Kidney capillary endothelial cell (primary cell): ENCODE measurements around the gene HOXA10.

ENCODE experiments used
- DNase-seq: peaks from one replicate; pipeline ENCODE4 v3.0.0-alpha.2; 2018; ENCODE audit warnings: low spot score

The HOXA10 gene

DNA sequence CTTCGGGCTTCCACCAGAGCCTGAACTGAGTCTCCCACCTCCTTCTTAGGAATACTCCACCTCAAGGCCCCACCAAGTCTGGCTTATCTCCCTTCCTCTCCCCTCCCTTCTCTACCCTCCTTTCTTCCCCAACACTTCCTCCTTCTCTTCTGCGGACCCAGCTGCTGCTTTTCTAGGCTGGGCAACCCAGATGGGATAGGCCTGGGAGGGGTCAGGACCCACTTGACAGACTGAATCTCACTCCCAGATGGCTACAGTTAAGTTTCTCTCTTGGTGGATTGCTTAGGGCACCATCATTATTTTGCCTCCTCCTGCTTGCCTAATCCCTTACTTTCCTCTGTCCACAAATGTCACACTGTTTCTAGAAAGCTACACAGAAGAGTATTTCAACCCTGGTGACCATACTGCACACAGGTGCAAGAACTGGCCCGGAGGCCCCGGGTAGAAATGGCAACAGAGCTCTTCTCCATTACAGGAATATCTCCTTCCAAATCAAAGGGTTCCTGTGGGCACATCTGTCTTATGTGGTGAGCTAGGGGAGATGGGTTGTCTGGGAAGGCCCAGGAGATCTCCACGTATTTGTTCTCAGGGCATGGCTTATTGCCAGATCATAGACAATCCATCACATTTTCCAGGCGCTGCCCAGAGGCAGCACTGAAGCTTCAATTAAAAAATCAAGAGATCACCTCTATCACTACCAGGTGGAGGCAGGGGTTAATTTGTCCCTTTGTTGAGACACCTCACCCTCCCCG is 16.1 kb upstream of the HOXA10 start:
- DNase-seq, result no peak

GRCh38 chr7:27189295-27189996 is 15.3 kb upstream of the HOXA10 start:
- DNase-seq, result no peak

GRCh38 chr7:27188386-27189294 is 14.5 kb upstream of the HOXA10 start:
- no peak for DNase-seq

DNA sequence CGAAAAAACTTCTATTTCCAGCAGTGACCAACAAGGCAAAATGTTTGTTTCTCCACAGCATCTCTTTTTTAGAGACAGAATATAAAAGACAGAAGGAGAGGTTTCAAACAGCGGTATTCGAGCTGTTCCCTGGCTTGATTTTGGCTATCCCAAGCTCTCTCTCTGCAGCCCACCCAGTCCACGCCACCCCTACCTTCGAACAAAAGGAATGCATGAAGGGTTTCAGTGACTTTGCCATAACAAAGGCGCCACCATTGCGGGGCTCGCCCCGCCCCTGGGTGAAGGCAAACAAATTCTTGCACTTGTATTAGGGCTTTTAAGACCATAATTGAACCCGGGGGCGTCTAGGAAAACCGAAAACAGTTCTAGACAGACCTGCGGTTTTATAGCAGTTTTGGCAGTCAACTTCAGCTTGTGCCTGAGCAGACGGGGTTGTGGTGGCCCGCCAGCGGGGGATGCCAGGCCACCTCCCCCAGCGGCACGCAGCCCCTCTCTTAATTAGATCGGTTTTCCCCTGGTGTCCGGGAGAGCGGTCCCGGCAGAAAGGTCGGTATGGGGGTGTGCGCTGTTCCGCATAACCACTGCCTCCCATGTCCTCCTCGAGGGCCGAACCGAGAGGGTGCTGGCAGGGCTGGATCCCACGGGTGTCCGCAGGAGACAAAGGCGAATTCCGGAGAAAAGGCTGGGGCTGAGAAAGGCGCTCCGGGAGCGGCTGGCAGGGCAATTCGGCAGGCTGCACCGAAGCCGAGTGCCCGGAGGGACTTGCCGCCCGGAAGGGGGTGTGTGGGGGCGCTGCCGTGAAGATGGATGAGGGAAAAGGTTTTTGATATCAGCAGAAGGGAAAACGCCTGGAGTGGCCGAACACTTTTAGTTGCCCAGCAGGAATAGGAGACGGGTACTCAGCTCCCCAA is 13.6 kb upstream of the HOXA10 start:
- DNase-seq, result no peak

DNA sequence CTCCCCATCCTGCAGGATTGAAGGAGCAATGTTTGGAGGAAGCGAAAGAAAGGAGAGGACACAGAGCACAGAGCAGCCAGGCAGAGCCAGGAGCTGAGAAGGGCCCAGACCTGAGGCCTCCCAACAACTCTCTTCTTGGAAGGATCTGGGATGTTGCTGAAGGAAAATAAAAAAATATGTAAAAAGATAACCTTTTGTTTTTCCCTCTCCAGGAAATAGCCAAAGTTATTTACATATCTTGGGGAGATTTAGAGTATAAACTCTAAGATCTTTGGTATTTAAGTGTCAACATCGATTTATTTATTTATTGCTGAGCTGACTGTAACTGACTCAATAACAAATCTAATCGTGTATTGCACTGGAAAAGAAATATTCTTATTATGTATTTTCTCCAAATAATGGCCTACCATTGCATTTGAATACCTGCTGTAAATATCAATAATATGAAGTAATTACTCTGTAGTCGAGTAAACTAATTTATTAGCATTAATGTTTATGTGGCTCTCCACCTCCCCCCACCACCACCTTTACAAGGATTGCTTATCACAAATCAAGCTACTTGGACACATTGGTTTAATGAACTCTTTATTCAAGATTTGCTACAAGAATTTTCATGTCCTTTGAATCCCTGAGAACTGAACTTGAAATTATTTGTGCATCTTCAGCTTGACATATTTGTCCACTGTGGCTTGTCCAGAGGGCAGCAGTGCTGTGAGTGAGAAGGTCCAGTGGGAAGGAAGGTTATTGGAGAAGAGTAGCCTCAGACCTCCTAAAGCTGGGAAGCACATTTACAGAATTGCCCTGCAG is 12.8 kb upstream of the HOXA10 start:
- DNase-seq, result no peak

DNA sequence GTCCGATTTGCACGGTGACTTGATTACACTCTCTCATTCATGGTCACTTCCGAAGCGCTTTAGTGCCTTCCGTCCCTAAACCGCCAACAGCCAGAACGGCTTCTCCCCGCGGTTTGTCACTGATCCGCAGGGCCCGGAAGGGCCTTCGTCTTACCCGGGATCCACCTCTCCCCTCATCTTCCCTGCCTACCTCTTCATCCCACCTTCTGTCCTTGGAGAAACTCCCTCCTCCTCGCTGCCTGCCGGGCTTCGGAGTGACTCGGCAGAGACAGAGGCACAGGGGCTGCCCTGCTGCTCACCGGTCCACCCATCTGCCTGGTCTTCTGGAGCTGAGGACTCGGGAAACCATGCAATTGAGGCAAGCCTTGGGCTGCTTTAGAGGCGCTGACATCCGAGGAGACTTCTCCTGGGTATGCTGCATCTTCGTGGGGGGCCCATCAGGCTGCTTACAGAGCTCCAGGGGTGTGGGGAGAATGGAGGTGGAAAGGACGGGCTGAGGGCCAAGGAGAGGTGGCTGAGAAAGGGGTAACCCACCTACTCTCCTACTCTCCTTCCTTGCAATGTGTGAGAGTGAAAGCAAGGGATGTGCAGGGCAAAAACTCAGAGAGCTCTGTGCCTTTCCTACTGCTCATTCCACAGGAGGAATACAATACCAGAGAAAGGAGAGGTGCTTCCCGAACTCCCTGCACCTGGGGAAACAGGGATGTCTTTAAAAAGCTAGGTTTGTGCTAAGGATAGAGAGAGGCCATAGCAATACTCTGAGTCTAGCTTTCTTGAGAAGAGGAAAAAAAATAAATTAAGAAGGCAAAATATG is 11.9 kb upstream of the HOXA10 start:
- no peak for DNase-seq

- no peak for DNase-seq
These were observed 11.1 kb upstream of the HOXA10 start, which contains the start of gene HOXA11 for GRCh38 chr7:27185013-27185853. Gene HOXA11, minus strand, starts transcription at chr7:27185232. Its CDS starts 88 bp downstream, at chr7:27185144.

DNA sequence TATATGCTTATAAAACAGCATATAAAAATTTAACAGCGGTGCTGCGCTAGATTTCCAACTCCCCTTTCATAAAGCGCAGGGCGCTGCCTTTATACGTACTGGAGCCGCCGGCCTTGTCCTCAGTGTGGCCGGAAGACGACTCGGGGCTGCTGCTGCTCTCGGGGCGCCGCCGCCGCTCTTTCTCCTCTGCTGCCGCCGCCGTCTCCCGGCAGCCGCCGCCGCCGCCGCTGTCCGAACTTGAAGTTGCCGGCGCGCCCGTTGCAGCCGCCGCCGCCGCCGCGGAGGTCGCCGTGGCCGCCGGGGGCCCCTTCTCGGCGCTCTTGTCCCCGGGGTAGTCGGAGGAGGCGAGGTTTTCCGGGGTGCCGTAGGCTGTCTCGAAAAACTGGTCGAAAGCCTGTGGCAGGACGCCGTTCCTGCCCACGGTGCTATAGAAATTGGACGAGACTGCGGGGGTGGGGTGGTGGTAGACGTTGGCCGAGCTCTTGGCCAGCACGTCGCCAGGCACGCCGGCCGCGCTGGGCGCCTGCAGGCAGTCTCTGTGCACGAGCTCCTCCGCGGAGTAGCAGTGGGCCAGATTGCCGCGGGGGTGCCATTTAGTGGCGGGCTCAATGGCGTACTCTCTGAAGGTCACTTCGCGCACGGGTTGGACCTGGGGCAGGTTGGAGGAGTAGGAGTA is 10.4 kb upstream of the HOXA10 start:
- DNase-seq, result no peak

DNA sequence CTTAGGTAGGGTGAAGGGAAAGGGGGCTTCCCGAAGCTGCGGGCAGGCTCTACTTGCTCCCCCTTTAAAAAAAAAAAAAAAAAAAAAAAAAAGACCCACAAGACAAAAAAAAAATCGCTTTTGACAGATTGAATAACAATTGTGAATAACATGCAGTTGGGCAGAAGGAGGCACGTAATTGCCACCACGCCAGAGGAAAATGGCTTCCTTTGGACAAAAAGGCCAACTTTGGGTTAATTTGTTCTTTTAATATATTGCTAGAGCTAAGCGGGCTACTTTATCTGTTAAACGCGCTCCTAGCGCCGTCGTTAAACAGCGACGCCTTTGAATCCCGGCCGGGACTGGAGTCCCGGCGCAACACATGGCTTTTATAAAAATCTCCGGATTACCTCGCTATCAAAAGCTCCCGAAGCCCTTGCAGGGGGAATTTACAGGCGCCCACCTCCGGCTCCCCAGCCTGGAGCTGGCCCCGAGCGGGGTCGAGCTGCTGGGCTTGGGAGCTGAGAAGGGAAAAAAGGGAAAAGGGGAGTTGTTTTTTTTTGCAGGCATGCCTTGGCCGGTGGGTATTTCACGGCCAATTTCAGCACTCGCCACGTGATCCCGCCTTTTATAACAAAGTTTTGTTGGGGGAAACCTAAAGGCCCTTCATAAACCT is 9.7 kb upstream of the HOXA10 start:
- no peak for DNase-seq

DNA sequence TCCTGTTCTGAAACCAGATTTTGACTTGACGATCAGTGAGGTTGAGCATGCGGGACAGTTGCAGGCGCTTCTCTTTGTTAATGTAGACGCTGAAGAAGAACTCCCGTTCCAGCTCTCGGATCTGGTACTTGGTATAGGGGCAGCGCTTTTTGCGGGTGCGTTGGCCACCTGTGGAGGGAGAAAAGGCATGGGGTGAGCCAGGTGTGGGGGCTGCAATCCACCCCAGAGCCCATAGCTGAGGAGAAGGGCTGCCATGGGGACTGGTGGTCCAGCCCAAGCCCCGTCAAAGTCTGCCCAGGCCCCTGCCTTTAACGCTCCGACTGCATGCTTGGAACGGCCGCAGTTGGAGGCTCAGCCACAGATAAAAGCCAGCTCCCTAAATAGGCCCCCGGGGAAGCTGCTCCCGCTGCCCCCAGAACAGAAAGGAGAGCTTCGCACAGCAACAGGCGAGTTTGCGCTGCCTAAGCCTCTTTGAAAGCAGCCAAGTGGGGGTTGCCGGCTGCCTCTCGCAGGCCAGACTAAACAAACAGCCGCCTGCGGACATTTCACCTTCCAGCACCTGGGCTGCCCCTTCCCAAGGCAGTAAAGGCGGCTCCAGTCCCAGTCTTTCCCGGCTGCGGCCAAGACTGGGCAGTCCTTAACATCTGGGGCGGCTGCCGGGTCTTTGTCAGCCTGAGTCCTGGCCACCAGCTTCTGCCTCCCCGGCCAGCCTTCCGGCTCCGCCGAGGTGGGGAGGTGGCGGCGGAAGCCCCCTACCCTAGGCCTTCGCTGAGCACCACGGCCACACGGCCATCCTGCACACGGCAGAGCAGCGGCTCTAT is 9.0 kb upstream of the HOXA10 start:
- no peak for DNase-seq

- no peak for DNase-seq
These were observed 8.2 kb upstream of the HOXA10 start for GRCh38 chr7:27182285-27182841.

GRCh38 chr7:27181795-27182275 is 7.7 kb upstream of the HOXA10 start:
- DNase-seq, result no peak

DNA sequence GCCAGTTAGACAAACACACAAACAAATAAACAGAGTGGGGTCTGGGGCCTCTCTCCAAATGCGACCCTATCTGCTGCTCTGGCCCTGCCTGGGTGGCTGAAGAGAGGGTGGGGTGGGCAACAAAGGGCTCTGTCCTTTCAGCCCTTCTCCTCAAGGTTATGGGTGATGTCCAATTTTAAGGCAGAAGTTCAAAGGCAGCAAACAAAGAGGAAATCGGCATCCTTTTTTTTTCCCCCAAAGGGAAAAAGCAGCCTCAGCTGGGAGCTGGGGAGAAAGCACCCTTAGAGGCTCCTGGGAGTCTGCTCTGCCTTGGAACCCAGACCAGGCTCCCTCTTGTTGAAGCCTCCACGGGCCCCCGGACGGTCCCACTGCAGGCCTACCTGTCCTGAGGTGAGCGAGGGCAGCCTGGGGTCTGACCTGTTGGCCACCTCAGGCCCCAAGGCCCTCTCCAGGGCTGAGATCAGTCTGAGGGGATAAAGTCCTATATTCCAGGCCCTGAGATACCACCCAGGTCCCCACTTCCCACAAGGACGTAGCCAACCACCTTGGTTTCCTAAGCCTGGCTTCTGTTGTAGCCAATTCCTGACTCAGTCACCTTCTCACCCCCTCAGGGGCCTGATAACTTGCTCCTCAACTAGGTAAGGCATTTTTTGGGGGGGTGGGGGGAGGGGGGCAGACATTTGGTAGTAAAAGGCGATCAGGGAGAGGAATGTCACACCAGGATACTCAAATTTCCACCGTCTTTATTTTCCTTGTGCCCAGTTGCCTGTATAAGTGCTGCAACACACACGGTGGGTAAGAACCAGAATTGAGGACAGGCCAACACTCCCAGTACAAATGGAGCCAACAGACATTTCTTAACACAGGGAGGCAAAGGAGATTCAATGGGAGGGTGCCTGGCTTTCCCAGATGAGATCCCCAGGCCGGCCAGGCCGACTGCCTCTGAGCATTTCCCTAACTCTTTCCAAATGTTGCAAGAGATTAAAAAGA is 6.6 kb upstream of the HOXA10 start:
- no peak for DNase-seq

DNA sequence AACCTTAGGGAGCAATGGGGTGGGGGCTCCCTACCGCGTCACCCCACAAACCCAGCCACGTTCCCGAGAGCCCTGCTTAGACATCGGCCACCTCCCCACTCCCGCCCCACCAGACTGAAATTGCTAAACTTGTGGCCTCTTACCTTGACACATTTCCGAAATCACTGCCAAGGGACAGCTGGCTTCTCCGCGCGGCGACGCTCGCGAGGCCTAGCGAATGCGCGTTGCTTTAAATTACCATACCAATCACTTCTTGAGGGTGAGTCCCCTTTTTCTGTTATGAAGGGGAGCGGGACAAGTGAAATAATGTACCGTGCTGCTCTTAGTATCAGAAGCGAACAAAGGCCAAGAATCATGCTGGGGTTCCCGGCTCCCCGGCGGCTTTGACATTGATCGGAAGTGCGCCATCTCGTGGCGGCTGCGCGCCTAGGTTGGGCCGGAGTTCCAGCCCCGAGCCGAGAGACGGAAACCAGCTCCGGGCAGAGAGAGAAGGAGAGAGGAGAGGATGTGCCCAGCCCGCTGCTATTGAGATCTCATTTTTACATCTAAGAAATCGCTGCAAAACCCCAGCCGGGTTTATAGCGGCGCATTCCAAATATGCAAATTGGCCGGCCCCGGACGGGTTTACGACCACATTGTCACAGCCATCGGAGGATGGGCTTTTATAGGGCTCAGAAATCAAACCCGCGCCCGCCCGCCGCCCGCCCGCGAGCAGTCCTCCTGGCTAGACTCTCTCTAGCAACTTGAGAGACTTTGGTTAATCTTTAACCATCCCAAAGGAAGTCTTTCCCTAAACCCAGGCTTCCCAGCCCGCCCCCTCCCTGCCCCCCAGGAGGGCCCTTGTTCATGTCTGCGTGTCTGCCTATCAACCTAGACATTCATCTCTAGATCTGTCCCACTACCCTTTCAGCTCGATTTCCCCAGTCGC is 5.6 kb upstream of the HOXA10 start:
- DNase-seq, result no peak
